H1 (cell line): Measurements from ENCODE around the gene DMGDH. TPM values are rescaled to one million over a fixed set of nuclear protein-coding genes. Genes with fewer than 3 reads are reported as not detected.

ENCODE experiments used
- CTCF ChIA-PET: fragments of 300-600 bp; sonication (Branson Sonifier 250); formaldehyde crosslinking; loops from one replicate; lab custom pipeline; 2021; ENCODE audit not compliant: partially characterized antibody; lab: Charles Lee
- POLR2A ChIA-PET: fragments of 300-600 bp; sonication (Branson Sonifier 250); formaldehyde crosslinking; loops from one replicate; lab custom pipeline; 2021; ENCODE audit warnings: inconsistent platforms; ENCODE audit not compliant: partially characterized antibody; lab: Charles Lee
- DNase-seq, 2 experiments: peaks; one replicate each; pipeline versions ENCODE4 v3.0.0 to v3.0.0-alpha.2; 2010 to 2022; ENCODE audit warnings: low spot score in 2 of 2, low read depth in 1 of 2, mixed read lengths in 1 of 2
- FAIRE-seq: peaks from 2 replicates; lab custom pipeline; 2011; peaks lifted over from hg19 to GRCh38; lab: Jason Lieb, UNC
- H2AFZ ChIP-seq: 2 replicates; pipeline ENCODE4 v1.8.1; 2012; ENCODE audit warnings: low read length, inconsistent platforms
- H2AK5ac ChIP-seq: 2 replicates; pipeline ENCODE4 v1.6.1; 2013; ENCODE audit warnings: low read depth, low read length
- H2BK120ac ChIP-seq: replicated peaks from 2 replicates; pipeline ENCODE3; 2013; ENCODE audit warnings: low read depth, low read length, inconsistent platforms
- H2BK12ac ChIP-seq: 2 replicates; pipeline ENCODE4 v1.6.1; 2013; ENCODE audit warnings: low read depth, low read length
- H2BK15ac ChIP-seq: 2 replicates; pipeline ENCODE4 v1.6.1; 2013; ENCODE audit warnings: low read length
- H2BK20ac ChIP-seq: 2 replicates; pipeline ENCODE4 v1.6.1; 2013; ENCODE audit warnings: low read length
- H2BK5ac ChIP-seq: 2 replicates; pipeline ENCODE4 v1.6.1; 2013; ENCODE audit warnings: low read depth, low read length
- H3K14ac ChIP-seq: 2 replicates; pipeline ENCODE4 v1.6.1; 2013; ENCODE audit warnings: inconsistent platforms; ENCODE audit not compliant: insufficient read length
- H3K18ac ChIP-seq: 2 replicates; pipeline ENCODE4 v1.6.1; 2013; ENCODE audit warnings: low read length; ENCODE audit errors: extremely low read depth
- H3K23ac ChIP-seq: 2 replicates; pipeline ENCODE4 v1.6.1; 2013; ENCODE audit warnings: inconsistent platforms; ENCODE audit not compliant: insufficient read length
- H3K23me2 ChIP-seq: 2 replicates; pipeline ENCODE4 v1.6.1; 2013; ENCODE audit warnings: low read depth, low read length
- H3K27ac ChIP-seq: 2 replicates; pipeline ENCODE4 v1.6.1; 2011; ENCODE audit warnings: low read depth, low read length, inconsistent platforms
- H3K27me3 ChIP-seq, 4 experiments: replicated peaks in 1 of 4; 1 replicate in 1 of 4; 2 replicates in 3 of 4; pipeline versions ENCODE4 v1.6.1 to v1.8.1; 2011 to 2013; ENCODE audit warnings: low read length in 3 of 4, mild to moderate bottlenecking in 3 of 4, inconsistent platforms in 2 of 4, mixed read lengths in 2 of 4, moderate library complexity in 1 of 4; ENCODE audit not compliant: control insufficient read depth in 3 of 4, insufficient read depth in 3 of 4; ENCODE audit errors: extremely low read depth in 1 of 4
- H3K36me3 ChIP-seq, 4 experiments: 2 replicates each; pipeline versions ENCODE4 v1.6.1 to v1.8.1; 2011 to 2013; ENCODE audit warnings: mild to moderate bottlenecking in 4 of 4, low read length in 3 of 4, moderate library complexity in 2 of 4, control low read depth in 1 of 4, inconsistent platforms in 1 of 4; ENCODE audit not compliant: insufficient read depth in 4 of 4, control insufficient read depth in 2 of 4
- H3K4ac ChIP-seq: replicated peaks from 2 replicates; pipeline ENCODE3; 2013; ENCODE audit warnings: low read length, low read depth, mixed read lengths, inconsistent platforms; ENCODE audit not compliant: insufficient read length
- H3K4me1 ChIP-seq, 4 experiments: replicated peaks in 1 of 4; 1 replicate in 1 of 4; 2 replicates in 3 of 4; pipeline versions ENCODE4 v1.6.1 to v1.8.1; 2011 to 2013; ENCODE audit warnings: low read length in 3 of 4, inconsistent platforms in 2 of 4, mixed read lengths in 1 of 4; ENCODE audit not compliant: insufficient read depth in 4 of 4, control insufficient read depth in 3 of 4
- H3K4me2 ChIP-seq, 2 experiments: 2 replicates each; pipeline versions ENCODE4 v1.6.1 to v1.8.1; 2011 to 2013; ENCODE audit warnings: low read depth in 2 of 2, low read length in 2 of 2, control low read depth in 1 of 2, inconsistent platforms in 1 of 2, mild to moderate bottlenecking in 1 of 2; ENCODE audit not compliant: insufficient read depth in 1 of 2
- H3K4me3 ChIP-seq, 4 experiments: fragments of 200-600, 300-600 bp in 1 of 4; sonication (generic), shearing (Covaris generic), sonication (Bioruptor Twin) in 1 of 4; 2 replicates each; pipeline versions ENCODE4 v1.5.1 to v1.8.1; 2011 to 2016; ENCODE audit warnings: low read length in 4 of 4, low read depth in 3 of 4, control low read depth in 2 of 4, inconsistent platforms in 2 of 4, mild to moderate bottlenecking in 2 of 4, mixed read lengths in 1 of 4, moderate library complexity in 1 of 4; ENCODE audit not compliant: insufficient read depth in 2 of 4; ENCODE audit errors: extremely low read depth in 1 of 4
- H3K56ac ChIP-seq: replicated peaks from 2 replicates; pipeline ENCODE3; 2013; ENCODE audit warnings: low read depth, mild to moderate bottlenecking, mixed read lengths, low read length, inconsistent platforms; ENCODE audit not compliant: insufficient read length
- H3K79me1 ChIP-seq: 2 replicates; pipeline ENCODE4 v1.6.1; 2013; ENCODE audit warnings: low read depth, low read length, control low read depth
- H3K79me2 ChIP-seq, 2 experiments: 2 replicates each; pipeline versions ENCODE4 v1.6.1 to v1.8.1; 2012 to 2013; ENCODE audit warnings: low read length in 2 of 2, mild to moderate bottlenecking in 2 of 2, inconsistent platforms in 1 of 2; ENCODE audit not compliant: insufficient read depth in 2 of 2, control insufficient read depth in 1 of 2
- H3K9ac ChIP-seq, 4 experiments: replicated peaks in 1 of 4; 1 replicate in 1 of 4; 2 replicates in 3 of 4; pipeline versions ENCODE4 v1.6.1 to v1.8.1; 2011 to 2013; ENCODE audit warnings: low read depth in 3 of 4, low read length in 3 of 4, control low read depth in 2 of 4, mild to moderate bottlenecking in 2 of 4, moderate library complexity in 2 of 4, inconsistent platforms in 1 of 4; ENCODE audit errors: extremely low read depth in 1 of 4
- H3K9me3 ChIP-seq, 2 experiments: 2 replicates each; pipeline versions ENCODE4 v1.6.1 to v1.8.1; 2012 to 2013; ENCODE audit warnings: mild to moderate bottlenecking in 2 of 2, moderate library complexity in 2 of 2, control low read depth in 1 of 2, inconsistent platforms in 1 of 2, low read depth in 1 of 2, low read length in 1 of 2, mixed read lengths in 1 of 2; ENCODE audit not compliant: insufficient read depth in 2 of 2
- H4K20me1 ChIP-seq, 2 experiments: replicated peaks in 1 of 2; 2 replicates each; pipeline versions ENCODE3 to v1.8.1; 2011 to 2013; ENCODE audit warnings: inconsistent platforms in 2 of 2, low read length in 2 of 2, mild to moderate bottlenecking in 1 of 2; ENCODE audit not compliant: insufficient read depth in 2 of 2, control insufficient read depth in 1 of 2
- H4K5ac ChIP-seq: 2 replicates; pipeline ENCODE4 v1.6.1; 2013; ENCODE audit warnings: low read length, low read depth, mixed read lengths, inconsistent platforms; ENCODE audit not compliant: insufficient read length
- H4K8ac ChIP-seq: 2 replicates; pipeline ENCODE4 v1.8.0; 2013; ENCODE audit warnings: mild to moderate bottlenecking, moderate library complexity, low read length, inconsistent platforms; ENCODE audit not compliant: insufficient read depth; ENCODE audit errors: extremely low read depth
- H4K91ac ChIP-seq: replicated peaks from 2 replicates; pipeline ENCODE3; 2013; ENCODE audit warnings: low read length, mixed read lengths, inconsistent platforms; ENCODE audit not compliant: insufficient read length
- GTF2F1 ChIP-seq: IDR thresholded peaks from 2 replicates; pipeline ENCODE4 v1.6.1; 2012; ENCODE audit warnings: low read depth, low read length, improper control_type of control experiment, borderline replicate concordance
- HDAC2 ChIP-seq, 2 experiments: fragments of 300-600 bp in 1 of 2; sonication (generic) in 1 of 2; IDR thresholded peaks; 2 replicates each; pipeline ENCODE4 v1.6.1; 2011 to 2012; ENCODE audit warnings: low read depth in 2 of 2, low read length in 2 of 2, mild to moderate bottlenecking in 2 of 2, moderate library complexity in 2 of 2, borderline replicate concordance in 1 of 2, inconsistent platforms in 1 of 2
- JUN ChIP-seq: IDR thresholded peaks from 2 replicates; pipeline ENCODE4 v1.6.1; 2011; ENCODE audit warnings: low read depth, mild to moderate bottlenecking, improper control_type of control experiment, low read length
- JUND ChIP-seq: IDR thresholded peaks from 2 replicates; pipeline ENCODE4 v1.6.1; 2011; ENCODE audit warnings: mild to moderate bottlenecking, improper control_type of control experiment, low read length
- MAFK ChIP-seq: IDR thresholded peaks from 2 replicates; pipeline ENCODE4 v1.6.1; 2012; ENCODE audit warnings: low read depth, mild to moderate bottlenecking, improper control_type of control experiment, low read length
- POU5F1 ChIP-seq: IDR thresholded peaks from 2 replicates; pipeline ENCODE4 v1.6.1; 2011; ENCODE audit warnings: low read depth, mild to moderate bottlenecking, low read length, moderate library complexity
- SIX5 ChIP-seq: IDR thresholded peaks from 2 replicates; pipeline ENCODE4 v1.6.1; 2011; ENCODE audit warnings: mild to moderate bottlenecking, low read depth, low read length
- SRF ChIP-seq: IDR thresholded peaks from 2 replicates; pipeline ENCODE4 v1.6.1; 2011; ENCODE audit warnings: mild to moderate bottlenecking, low read depth, low read length, moderate library complexity
- SUZ12 ChIP-seq: fragments of 200-600 bp; sonication (generic); IDR thresholded peaks from 2 replicates; pipeline ENCODE4 v1.6.1; 2012; ENCODE audit warnings: mild to moderate bottlenecking, inconsistent platforms, low read length, moderate library complexity, mixed read lengths
- TAF1 ChIP-seq: IDR thresholded peaks from 2 replicates; pipeline ENCODE4 v1.6.1; 2011; ENCODE audit warnings: mild to moderate bottlenecking, low read depth, low read length
- TCF12 ChIP-seq: IDR thresholded peaks from 2 replicates; pipeline ENCODE4 v1.6.1; 2011; ENCODE audit warnings: low read depth, mild to moderate bottlenecking, low read length
- WGBS, 2 experiments: shearing (Covaris generic) in 1 of 2; methylation state at CpG; one replicate each; pipeline versions ENCODE4 v1.1.6 to v1.1.7; 2013 to 2015; ENCODE audit warnings: low lambda C conversion rate in 2 of 2, mixed read lengths in 2 of 2, inconsistent platforms in 1 of 2, low coverage in 1 of 2, missing lambda C conversion rate in 1 of 2; ENCODE audit not compliant: insufficient replicate concordance in 2 of 2, insufficient coverage in 1 of 2, insufficient read length in 1 of 2; ENCODE audit errors: extremely low coverage in 1 of 2, missing lambda C conversion rate in 1 of 2; 5-methylcytosine and 5-hydroxymethylcytosine counted together
- polyA plus RNA-seq, 7 experiments: library from polyadenylated mRNA; depleted of rRNA in 3 of 7; stranded (reverse) in 5 of 7; unstranded in 2 of 7; fragments of >200 nt in 5 of 7; fragments of 200-250 nt in 2 of 7; gene quantifications; 1 replicate in 5 of 7; 2 replicates in 1 of 7; 4 replicates in 1 of 7; pipeline versions ENCODE4 v1.2.1 to v1.2.3, GENCODE V29; 2011 to 2013; ENCODE audit warnings: missing spikeins in 2 of 7, mixed read lengths in 2 of 7
- total RNA-seq: library from RNA; stranded (reverse); fragmentation: NEBNext Ultra II Directional; extraction: Animal tissue kit (Norgen Biotek cat#: 25700); gene quantifications from 2 replicates; pipeline ENCODE4 v1.2.1, GENCODE V29; 2021
- TF ChIP-seq, protein P1 (sequence below): IDR thresholded peaks from 2 replicates; pipeline ENCODE4 v1.6.1; 2011; ENCODE audit warnings: low read length, improper control_type of control experiment

DMGDH gene
- total and polyA plus RNA-seq, 2 of the 8 experiments (the other 6 are each of a cell fraction or from before 2014, with no cell fraction given) = 0.15 TPM; not detected in 1

DNA sequence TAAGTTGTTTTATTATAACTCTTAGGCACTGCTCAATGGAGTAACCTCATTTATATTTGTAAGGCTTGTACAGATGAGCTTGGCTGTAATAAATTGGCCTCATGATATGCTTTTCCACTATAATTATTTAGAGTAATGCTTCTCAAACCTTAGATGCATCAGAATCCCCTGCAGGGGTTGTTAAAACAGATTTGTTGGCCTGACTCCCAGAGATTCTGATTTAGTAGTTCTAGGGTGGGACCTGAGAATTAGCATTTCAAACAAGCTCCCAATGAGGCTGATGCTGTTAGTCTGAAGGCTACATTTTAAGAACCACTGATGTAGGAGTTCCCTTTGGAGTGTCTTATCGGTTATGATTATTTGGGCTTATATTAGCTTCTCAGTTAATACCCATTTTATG is 46.1 kb downstream of the DMGDH start:
- Histone ChIP-seq H3K4ac (no peak overlapping the region), H3K23ac (no peak overlapping the region), H2BK5ac (no peak overlapping the region), H4K20me1 (no peaks in the 10 kb centered on the region), H3K4me2 (no peak overlapping the region), H4K8ac (no peak overlapping the region), H3K18ac (no peak overlapping the region), H4K5ac (no peak overlapping the region), H4K91ac (no peak overlapping the region), H3K9ac (no peak overlapping the region), H2BK20ac (no peak overlapping the region), H3K4me3 (no peak overlapping the region), H3K27ac (no peak overlapping the region), H2BK15ac (no peak overlapping the region), H3K4me1 (peaks cover 3 to 14% (median 6%) of the 10 kb centered on the region in 4 experiments; a peak in 5 of 7 replicates), H3K9me3 (no peaks in the 10 kb centered on the region), H3K79me1 (no peaks in the 10 kb centered on the region), H3K79me2 (no peaks in the 10 kb centered on the region), H2BK120ac (no peak overlapping the region), H3K27me3 (no peaks in the 10 kb centered on the region), H3K23me2 (no peaks in the 10 kb centered on the region), H3K36me3 (no peaks in the 10 kb centered on the region), H2AFZ (no peak overlapping the region), H2BK12ac (no peak overlapping the region), H2AK5ac (no peak overlapping the region), H3K14ac (no peak overlapping the region), H3K56ac (no peak overlapping the region)
- FAIRE-seq = no peak
- 93% methylated on average over 1 of the region's 1 CpG; no CpG with 5 or more reads in 1 of the 2 experiments for WGBS, 2 experiments
- ChIA-PET POLR2A (no interaction called here), CTCF (interaction anchor here (0.8 to 13.1 kb wide), 21 partner anchors 10 to 637 kb away, joined by 3 to 243 read pairs (median 3); no protein-coding TSS in a partner anchor)
- no peak for DNase-seq
- TF ChIP-seq MAFK (no peak), HDAC2 (IDR thresholded peaks at IDR 0.05; ENCODE audit: borderline replicate concordance in 1 of 2, low read depth in 2 of 2, low read length in 2 of 2) (no peak), JUND (no peak), GTF2F1 (no peak), TAF1 (no peak), TCF12 (no peak), SUZ12 (no peak), SRF (no peak), SIX5 (no peak), POU5F1 (no peak), JUN (no peak)
- TF ChIP-seq, protein P1, sequence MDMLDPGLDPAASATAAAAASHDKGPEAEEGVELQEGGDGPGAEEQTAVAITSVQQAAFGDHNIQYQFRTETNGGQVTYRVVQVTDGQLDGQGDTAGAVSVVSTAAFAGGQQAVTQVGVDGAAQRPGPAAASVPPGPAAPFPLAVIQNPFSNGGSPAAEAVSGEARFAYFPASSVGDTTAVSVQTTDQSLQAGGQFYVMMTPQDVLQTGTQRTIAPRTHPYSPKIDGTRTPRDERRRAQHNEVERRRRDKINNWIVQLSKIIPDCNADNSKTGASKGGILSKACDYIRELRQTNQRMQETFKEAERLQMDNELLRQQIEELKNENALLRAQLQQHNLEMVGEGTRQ = no peak
